Karpas-422 (cell line): ENCODE measurements around the gene SUV39H2. TPM values are rescaled to one million over a fixed set of nuclear protein-coding genes. Genes with fewer than 3 reads are reported as not detected.

ENCODE experiments used
- DNase-seq: peaks from one replicate; pipeline ENCODE4 v3.0.0-alpha.2; 2015
- H2AFZ ChIP-seq: fragments of 200-600 bp; sonication (generic); 2 replicates; pipeline ENCODE4 v1.6.1; 2014; ENCODE audit warnings: antibody characterized with exemption, low read length, mixed read lengths
- H3K27ac ChIP-seq: fragments of 200-600 bp; sonication (generic); 2 replicates; pipeline ENCODE4 v1.5.1; 2014; ENCODE audit warnings: mild to moderate bottlenecking, low read length, moderate library complexity
- H3K27me3 ChIP-seq: fragments of 200-600 bp; sonication (generic); 2 replicates; pipeline ENCODE4 v1.6.1; 2014; ENCODE audit warnings: low read length, mixed read lengths
- H3K36me3 ChIP-seq: fragments of 200-600 bp; sonication (generic); 2 replicates; pipeline ENCODE4 v1.6.1; 2014; ENCODE audit warnings: low read length, mixed read lengths; ENCODE audit not compliant: insufficient read depth
- H3K4me1 ChIP-seq: fragments of 200-600 bp; sonication (generic); 2 replicates; pipeline ENCODE4 v1.6.1; 2014; ENCODE audit warnings: mild to moderate bottlenecking, low read length, mixed read lengths
- H3K4me2 ChIP-seq: fragments of 200-600 bp; sonication (generic); 2 replicates; pipeline ENCODE4 v1.6.1; 2014; ENCODE audit warnings: low read length, low read depth, mild to moderate bottlenecking; ENCODE audit not compliant: poor library complexity, severe bottlenecking
- H3K4me3 ChIP-seq: fragments of 200-600 bp; sonication (generic); 2 replicates; pipeline ENCODE4 v1.5.1; 2014; ENCODE audit warnings: mild to moderate bottlenecking, antibody characterized with exemption, low read length, mixed read lengths
- H3K79me2 ChIP-seq: fragments of 200-600 bp; sonication (generic); 2 replicates; pipeline ENCODE4 v1.6.1; 2014; ENCODE audit warnings: mild to moderate bottlenecking, low read length, mixed read lengths
- H3K9ac ChIP-seq: fragments of 200-600 bp; sonication (generic); 2 replicates; pipeline ENCODE4 v1.6.0; 2014; ENCODE audit warnings: low read length
- H3K9me2 ChIP-seq: fragments of 200-600 bp; sonication (generic), shearing (Covaris generic); replicated peaks from 2 replicates; pipeline ENCODE4 v1.6.0; 2014; ENCODE audit warnings: mild to moderate bottlenecking, low read length, moderate library complexity; ENCODE audit not compliant: insufficient read depth
- H3K9me3 ChIP-seq: fragments of 300-700, 200-600 bp; sonication (generic); 2 replicates; pipeline ENCODE4 v1.6.1; 2014; ENCODE audit warnings: low read length, mixed read lengths
- H4K20me1 ChIP-seq: fragments of 200-600 bp; sonication (generic); 2 replicates; pipeline ENCODE4 v1.6.1; 2014; ENCODE audit warnings: mild to moderate bottlenecking, antibody characterized with exemption, low read length, low read depth; ENCODE audit not compliant: insufficient read depth
- total RNA-seq: library from RNA; depleted of rRNA; stranded (reverse); fragments of >200 nt; shearing (Covaris generic); gene quantifications from 2 replicates; pipeline ENCODE4 v1.2.3, GENCODE V29; 2014; ENCODE audit warnings: low replicate concordance

Gene SUV39H2
- total RNA-seq, 1 experiment from 2014 or later = 23.8 TPM

DNA sequence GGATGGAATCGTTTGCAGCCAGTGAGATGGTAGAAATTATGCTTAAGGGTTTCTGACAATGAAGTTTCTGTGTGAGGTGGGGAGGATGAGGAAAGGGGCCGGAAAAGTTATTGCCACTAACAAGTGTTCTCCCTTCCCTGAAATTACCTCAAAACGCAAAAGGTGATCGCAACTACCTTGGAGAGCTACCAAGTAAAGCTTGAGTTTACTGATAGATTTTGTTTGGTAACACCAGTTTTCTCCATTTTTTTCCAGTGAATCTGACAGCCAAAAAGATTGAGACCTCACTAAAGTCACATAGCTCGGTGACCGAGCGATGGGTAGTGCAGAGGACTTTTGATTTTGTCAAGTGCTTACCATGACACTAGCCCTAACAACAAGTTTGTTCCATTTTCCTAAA is 1.6 kb downstream of the SUV39H2 start:
- Histone ChIP-seq H3K4me1 (peaks cover 36% of the 10 kb centered on the region), H2AFZ (no peak overlapping the region), H3K9me2 (no peaks in the 10 kb centered on the region), H3K27me3 (no peaks in the 10 kb centered on the region), H3K36me3 (peaks cover 15% of the 10 kb centered on the region; the same call in 1 of the 2 replicates), H3K27ac (peak overlapping the region; percentile 36; the same call in 1 of the 2 replicates), H3K79me2 (peaks cover 95% of the 10 kb centered on the region), H3K4me2 (peak overlapping the region; percentile 73), H4K20me1 (no peaks in the 10 kb centered on the region), H3K9ac (peak overlapping the region; percentile 86), H3K4me3 (peak overlapping the region; percentile 83), H3K9me3 (no peaks in the 10 kb centered on the region)
- no peak for DNase-seq

DNA sequence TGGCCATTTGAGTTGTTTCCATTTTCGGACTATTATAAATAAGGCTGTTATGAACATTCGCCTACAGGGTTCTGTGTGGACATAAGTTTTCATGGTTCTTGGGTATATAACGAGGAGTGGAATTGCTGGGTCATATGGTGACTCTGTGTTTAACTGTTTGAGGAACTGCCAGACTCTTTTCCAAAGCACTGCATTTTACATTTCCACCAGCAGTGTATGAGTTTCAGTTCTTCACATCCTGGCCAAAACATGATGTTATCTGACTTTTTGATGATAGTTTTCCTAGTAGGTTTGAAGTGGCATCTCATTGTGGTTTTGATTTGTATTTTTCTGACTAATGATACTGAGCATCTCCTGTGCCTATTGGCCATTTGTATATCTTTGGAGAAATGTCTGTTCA is 5.4 kb downstream of the SUV39H2 start:
- Histone ChIP-seq H3K27ac (no peak overlapping the region), H2AFZ (no peak overlapping the region), H3K36me3 (peaks cover 31% of the 10 kb centered on the region; the same call in 1 of the 2 replicates), H3K79me2 (peaks cover 98% of the 10 kb centered on the region), H3K4me2 (no peak overlapping the region), H3K9me2 (no peaks in the 10 kb centered on the region), H3K9ac (no peak overlapping the region), H3K27me3 (no peaks in the 10 kb centered on the region), H3K4me1 (peaks cover 19% of the 10 kb centered on the region), H3K4me3 (no peak overlapping the region), H3K9me3 (no peaks in the 10 kb centered on the region), H4K20me1 (0 out of 2 replicates have a peak, but pooled peaks cover 13% of the 10 kb centered on the region)
- no peak for DNase-seq

GRCh38 chr10:14889318-14889717 is 10.7 kb downstream of the SUV39H2 start:
- Histone ChIP-seq H3K27me3 (no peaks in the 10 kb centered on the region), H3K9me3 (no peaks in the 10 kb centered on the region), H3K9me2 (no peaks in the 10 kb centered on the region), H2AFZ (no peak overlapping the region), H3K36me3 (peaks cover 20% of the 10 kb centered on the region), H3K27ac (no peak overlapping the region), H3K4me3 (no peak overlapping the region), H3K4me1 (0 out of 2 replicates have a peak, but pooled peaks cover 3% of the 10 kb centered on the region), H3K4me2 (no peak overlapping the region), H3K79me2 (peaks cover 95% of the 10 kb centered on the region), H3K9ac (no peak overlapping the region), H4K20me1 (0 out of 2 replicates have a peak, but pooled peaks cover 13% of the 10 kb centered on the region)
- peak; percentile 53 for DNase-seq

GRCh38 chr10:14891151-14891550 is 12.5 kb downstream of the SUV39H2 start:
- Histone ChIP-seq H3K79me2 (peaks cover 94% of the 10 kb centered on the region), H3K9me2 (no peaks in the 10 kb centered on the region)

DNA sequence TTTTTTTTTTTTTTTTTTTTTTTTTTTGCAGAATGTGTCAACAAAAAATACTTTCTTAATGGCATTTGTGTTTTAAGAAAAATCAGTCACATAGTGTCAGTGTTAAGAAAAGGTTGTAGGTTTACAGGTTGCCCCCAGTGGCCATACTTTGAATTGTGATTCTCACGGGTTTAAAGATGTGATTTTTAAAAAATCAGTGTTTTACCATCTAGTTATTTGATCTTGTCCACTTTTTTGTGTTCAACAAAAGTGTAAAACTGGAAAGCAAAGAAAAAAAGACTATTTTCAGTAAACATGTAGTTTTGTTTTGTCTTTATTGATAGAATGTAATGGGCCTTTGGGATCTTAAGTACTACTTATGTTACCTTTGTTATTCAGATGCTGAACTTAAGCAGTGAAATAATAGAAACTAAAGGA is 25.7 kb downstream of the SUV39H2 start:
- H3K9me2 ChIP-seq = no peaks in the 10 kb centered on the region
- no peak overlapping the region for H2AFZ ChIP-seq
- DNase-seq = peak; percentile 81
- no peak overlapping the region for H3K27ac ChIP-seq
- no peaks in the 10 kb centered on the region for H3K4me1 ChIP-seq
- peaks cover 49% of the 10 kb centered on the region for H3K79me2 ChIP-seq
- H4K20me1 ChIP-seq = no peaks in the 10 kb centered on the region
- peaks cover 79% of the 10 kb centered on the region for H3K36me3 ChIP-seq
- H3K27me3 ChIP-seq = no peaks in the 10 kb centered on the region
- no peaks in the 10 kb centered on the region for H3K9me3 ChIP-seq
- H3K4me2 ChIP-seq = no peak overlapping the region
- H3K4me3 ChIP-seq = no peak overlapping the region
- no peak overlapping the region for H3K9ac ChIP-seq

More at GRCh38 chr10:14891151-14891550, 12.5 kb downstream of the SUV39H2 start:
- H3K36me3 ChIP-seq = peaks cover 13% of the 10 kb centered on the region
- no peak overlapping the region for H3K4me2 ChIP-seq
- no peaks in the 10 kb centered on the region for H3K9me3 ChIP-seq
- no peak for DNase-seq
- no peak overlapping the region for H3K9ac ChIP-seq
- H3K4me1 ChIP-seq = 0 out of 2 replicates have a peak, but pooled peaks cover 3% of the 10 kb centered on the region
- no peak overlapping the region for H3K27ac ChIP-seq
- no peak overlapping the region for H3K4me3 ChIP-seq
- H3K27me3 ChIP-seq = no peaks in the 10 kb centered on the region
- H2AFZ ChIP-seq = no peak overlapping the region
- H4K20me1 ChIP-seq = 0 out of 2 replicates have a peak, but pooled peaks cover 9% of the 10 kb centered on the region

DNA sequence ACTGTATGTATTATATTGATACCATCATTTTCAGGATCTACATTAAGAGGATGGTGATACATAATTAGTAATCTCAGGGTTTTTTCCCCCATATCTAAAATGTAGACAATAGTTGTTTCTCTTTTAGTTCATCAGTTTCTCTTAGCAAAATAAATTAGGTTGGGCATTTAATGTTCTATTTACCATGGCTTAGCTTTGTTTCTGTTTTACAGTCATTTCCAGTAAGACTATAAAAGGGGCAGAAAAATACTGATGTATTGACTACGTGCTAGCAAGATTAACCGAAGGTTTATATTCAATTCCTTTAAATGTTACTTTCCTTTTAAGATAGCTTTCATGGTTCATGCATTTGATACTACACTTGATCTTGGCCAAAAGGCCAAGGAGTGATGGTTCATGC is 26.2 kb downstream of the SUV39H2 start:
- peaks cover 48% of the 10 kb centered on the region for H3K79me2 ChIP-seq
- H3K9me2 ChIP-seq = no peaks in the 10 kb centered on the region
- peaks cover 79% of the 10 kb centered on the region for H3K36me3 ChIP-seq
- no peaks in the 10 kb centered on the region for H4K20me1 ChIP-seq
- H3K9me3 ChIP-seq = no peaks in the 10 kb centered on the region
- no peaks in the 10 kb centered on the region for H3K4me1 ChIP-seq
- H2AFZ ChIP-seq = no peak overlapping the region
- no peaks in the 10 kb centered on the region for H3K27me3 ChIP-seq
- DNase-seq = no peak
- H3K4me3 ChIP-seq = no peak overlapping the region
- no peak overlapping the region for H3K4me2 ChIP-seq
- H3K9ac ChIP-seq = no peak overlapping the region
- H3K27ac ChIP-seq = no peak overlapping the region

- Histone ChIP-seq H3K79me2 (peaks cover 49% of the 10 kb centered on the region), H3K9me3 (no peaks in the 10 kb centered on the region)
Observed at GRCh38 chr10:14905890-14906289, 27.2 kb downstream of the SUV39H2 start.

DNA sequence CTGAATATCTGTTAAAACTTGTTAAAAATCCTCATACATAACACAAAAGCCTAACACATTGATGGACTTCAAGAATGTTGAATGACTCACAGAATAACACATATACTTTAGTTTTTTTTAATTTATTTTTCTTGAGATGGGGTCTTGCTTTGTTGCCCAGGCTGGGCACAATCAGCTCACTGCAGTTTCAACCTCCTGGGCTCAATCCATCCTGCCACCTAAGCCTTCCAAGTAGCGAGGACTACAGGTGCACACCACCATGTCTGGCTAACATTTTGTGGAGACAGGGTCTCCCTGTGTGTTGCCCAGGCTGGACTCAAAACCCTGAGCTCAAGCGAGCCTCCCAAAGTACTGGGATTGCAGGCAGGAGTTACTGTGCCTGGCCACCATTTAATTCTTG is 28.1 kb downstream of the SUV39H2 start:
- H3K9me2 ChIP-seq = no peaks in the 10 kb centered on the region
- DNase-seq = no peak
- peaks cover 82% of the 10 kb centered on the region for H3K36me3 ChIP-seq
- no peaks in the 10 kb centered on the region for H3K4me1 ChIP-seq
- H3K4me2 ChIP-seq = no peak overlapping the region
- H2AFZ ChIP-seq = no peak overlapping the region
- no peak overlapping the region for H3K9ac ChIP-seq
- H4K20me1 ChIP-seq = no peaks in the 10 kb centered on the region
- H3K27me3 ChIP-seq = no peaks in the 10 kb centered on the region
- H3K79me2 ChIP-seq = peaks cover 53% of the 10 kb centered on the region
- no peak overlapping the region for H3K27ac ChIP-seq
- H3K9me3 ChIP-seq = no peaks in the 10 kb centered on the region
- H3K4me3 ChIP-seq = no peak overlapping the region

More at GRCh38 chr10:14905890-14906289, 27.2 kb downstream of the SUV39H2 start:
- Histone ChIP-seq H3K4me1 (no peaks in the 10 kb centered on the region), H3K4me3 (no peak overlapping the region), H2AFZ (no peak overlapping the region), H3K36me3 (peaks cover 80% of the 10 kb centered on the region), H3K4me2 (no peak overlapping the region), H4K20me1 (no peaks in the 10 kb centered on the region), H3K27me3 (no peaks in the 10 kb centered on the region), H3K27ac (no peak overlapping the region), H3K9ac (no peak overlapping the region), H3K9me2 (no peaks in the 10 kb centered on the region)
- no peak for DNase-seq
